NB4 (cell line): ENCODE results near the gene EXOSC7.

Experiments used
- DNase-seq: peaks from one replicate; pipeline ENCODE4 v3.0.0; 2010; ENCODE audit warnings: low read depth
- H3K4me3 ChIP-seq: one replicate; pipeline ENCODE4 v1.5.1; 2011; ENCODE audit warnings: mild to moderate bottlenecking, low read depth, low read length, moderate library complexity
- MAX ChIP-seq: IDR thresholded peaks from 2 replicates; pipeline ENCODE4 v1.6.1; 2011; ENCODE audit warnings: low read depth, low read length
- MYC ChIP-seq: IDR thresholded peaks from 2 replicates; pipeline ENCODE4 v1.6.1; 2011; ENCODE audit warnings: low read depth, low read length
- POLR2A ChIP-seq: IDR thresholded peaks from 2 replicates; pipeline ENCODE4 v1.6.1; 2011; ENCODE audit warnings: mild to moderate bottlenecking; ENCODE audit not compliant: insufficient read length; ENCODE audit errors: extremely low read depth
- TF ChIP-seq, protein P1 (sequence below): IDR thresholded peaks from one replicate; pipeline ENCODE4 v1.5.1; 2012; ENCODE audit warnings: low read depth, low read length

Gene EXOSC7

DNA sequence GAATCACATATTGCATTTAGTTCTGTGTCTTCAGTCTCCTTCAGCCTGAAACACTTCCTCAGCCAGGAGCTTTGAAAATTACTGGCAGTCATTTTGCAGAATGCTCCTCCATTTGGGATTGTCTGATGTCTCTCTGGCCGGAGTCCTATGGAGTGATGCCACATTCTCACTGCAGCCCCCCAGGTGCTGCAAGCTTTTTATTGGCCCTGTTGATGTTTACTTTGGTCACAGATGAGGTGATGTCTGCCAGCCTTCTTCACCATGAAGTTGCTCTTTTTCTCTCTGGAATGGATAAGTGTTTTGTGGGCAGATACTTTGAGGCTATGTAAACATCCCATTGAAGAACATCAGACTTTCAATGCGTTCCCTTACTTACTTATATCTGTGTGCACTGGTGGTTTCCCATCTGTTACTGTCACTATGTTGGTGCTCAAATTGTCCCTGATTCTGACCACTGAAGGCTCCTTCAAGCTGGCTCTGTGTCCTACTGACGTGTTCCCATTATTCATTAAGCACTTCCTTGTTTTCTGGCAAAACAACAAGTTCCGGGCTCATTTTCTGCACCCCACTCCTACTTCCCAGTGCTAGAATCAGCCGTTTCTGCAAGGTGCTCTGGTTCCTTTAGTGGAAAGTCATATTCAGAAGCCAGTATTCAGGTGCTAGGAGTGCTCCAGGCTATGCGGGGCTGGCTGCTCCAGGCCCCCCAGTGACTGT lies 48.7 kb downstream of the EXOSC7 start:
- TF ChIP-seq, protein P1, sequence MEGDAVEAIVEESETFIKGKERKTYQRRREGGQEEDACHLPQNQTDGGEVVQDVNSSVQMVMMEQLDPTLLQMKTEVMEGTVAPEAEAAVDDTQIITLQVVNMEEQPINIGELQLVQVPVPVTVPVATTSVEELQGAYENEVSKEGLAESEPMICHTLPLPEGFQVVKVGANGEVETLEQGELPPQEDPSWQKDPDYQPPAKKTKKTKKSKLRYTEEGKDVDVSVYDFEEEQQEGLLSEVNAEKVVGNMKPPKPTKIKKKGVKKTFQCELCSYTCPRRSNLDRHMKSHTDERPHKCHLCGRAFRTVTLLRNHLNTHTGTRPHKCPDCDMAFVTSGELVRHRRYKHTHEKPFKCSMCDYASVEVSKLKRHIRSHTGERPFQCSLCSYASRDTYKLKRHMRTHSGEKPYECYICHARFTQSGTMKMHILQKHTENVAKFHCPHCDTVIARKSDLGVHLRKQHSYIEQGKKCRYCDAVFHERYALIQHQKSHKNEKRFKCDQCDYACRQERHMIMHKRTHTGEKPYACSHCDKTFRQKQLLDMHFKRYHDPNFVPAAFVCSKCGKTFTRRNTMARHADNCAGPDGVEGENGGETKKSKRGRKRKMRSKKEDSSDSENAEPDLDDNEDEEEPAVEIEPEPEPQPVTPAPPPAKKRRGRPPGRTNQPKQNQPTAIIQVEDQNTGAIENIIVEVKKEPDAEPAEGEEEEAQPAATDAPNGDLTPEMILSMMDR = no peak
- TF ChIP-seq POLR2A (no peak), MYC (no peak), MAX (no peak)
- no peak overlapping the region for H3K4me3 ChIP-seq
- DNase-seq = no peak

GRCh38 chr3:45026038-45026437 lies 50.0 kb downstream of the EXOSC7 start, which contains the start of gene CLEC3B:
TSS of gene CLEC3B (plus strand) at chr3:45026303. CDS start at chr3:45026363, 60 bp downstream.
- no peak within 1 kb of the TSS for H3K4me3 ChIP-seq
- TF ChIP-seq MAX = no peak
- TF ChIP-seq POLR2A = no peak
- no peak for TF ChIP-seq MYC
- DNase-seq = no peak

DNA sequence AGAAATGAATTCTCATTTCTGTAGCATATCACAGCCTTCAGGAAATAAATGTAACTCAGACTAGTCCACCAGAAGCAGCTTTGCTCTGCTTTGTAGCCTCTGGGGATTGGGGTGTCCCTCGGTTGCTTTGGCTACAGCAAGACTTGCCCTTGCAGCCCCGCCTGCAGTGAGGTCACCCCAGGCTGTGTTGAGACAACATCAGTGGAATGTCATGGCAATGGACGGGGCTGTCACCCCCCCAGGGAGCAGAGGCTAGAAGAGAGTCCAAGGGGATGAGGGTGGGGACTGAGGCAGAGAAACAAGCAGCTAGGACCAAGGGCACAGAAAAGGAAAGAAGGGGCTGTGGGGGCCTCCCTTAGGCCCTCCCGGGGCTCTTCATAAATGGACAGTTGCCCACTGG lies 50.9 kb downstream of the EXOSC7 start:
- H3K4me3 ChIP-seq = no peak overlapping the region
- no peak for TF ChIP-seq POLR2A
- TF ChIP-seq, protein P1 = no peak
- TF ChIP-seq MAX = no peak
- TF ChIP-seq MYC = no peak
- no peak for DNase-seq

- no peak overlapping the region for H3K4me3 ChIP-seq
- TF ChIP-seq POLR2A = no peak
- TF ChIP-seq MYC = no peak
- TF ChIP-seq MAX = no peak
- TF ChIP-seq, protein P1 = no peak
- no peak for DNase-seq
Observed at GRCh38 chr3:45027441-45027840, 51.4 kb downstream of the EXOSC7 start.

GRCh38 chr3:45029216-45029615 lies 53.2 kb downstream of the EXOSC7 start:
- DNase-seq = no peak
- no peak for TF ChIP-seq MAX
- TF ChIP-seq, protein P1 = no peak
- no peak for TF ChIP-seq MYC
- TF ChIP-seq POLR2A = no peak
- no peak overlapping the region for H3K4me3 ChIP-seq

DNA sequence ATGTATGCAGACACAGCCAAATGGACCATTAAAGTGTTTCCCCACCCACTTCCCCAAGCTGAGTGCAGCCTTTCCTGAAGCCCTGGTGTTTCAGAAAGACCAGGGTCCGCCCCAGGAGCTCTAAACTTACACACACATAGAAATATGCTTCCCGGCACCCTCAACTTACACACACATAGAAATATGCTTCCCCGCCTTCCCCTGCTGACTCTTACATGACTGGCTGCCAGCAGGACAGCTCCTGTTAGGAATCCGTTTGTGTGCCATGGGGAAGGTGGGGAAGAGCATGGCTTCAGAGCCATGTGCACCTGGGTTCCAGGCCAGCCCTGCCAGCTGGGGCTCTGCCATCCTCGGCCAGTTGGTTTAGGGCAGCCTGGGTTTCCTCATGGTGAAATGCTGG lies 53.6 kb downstream of the EXOSC7 start:
- DNase-seq = no peak
- no peak overlapping the region for H3K4me3 ChIP-seq
- no peak for TF ChIP-seq POLR2A
- no peak for TF ChIP-seq MAX
- TF ChIP-seq, protein P1 = no peak
